NT2/D1 (cell line): ENCODE results near the gene SLC46A2.

Experiments used
- YY1 ChIP-seq: IDR thresholded peaks from 2 replicates; pipeline ENCODE4 v1.6.1; 2011; ENCODE audit not compliant: insufficient read length, insufficient read depth
- ZNF274 ChIP-seq: IDR thresholded peaks from 2 replicates; pipeline ENCODE4 v1.6.1; 2011; ENCODE audit warnings: mild to moderate bottlenecking, low read depth, low read length

DNA sequence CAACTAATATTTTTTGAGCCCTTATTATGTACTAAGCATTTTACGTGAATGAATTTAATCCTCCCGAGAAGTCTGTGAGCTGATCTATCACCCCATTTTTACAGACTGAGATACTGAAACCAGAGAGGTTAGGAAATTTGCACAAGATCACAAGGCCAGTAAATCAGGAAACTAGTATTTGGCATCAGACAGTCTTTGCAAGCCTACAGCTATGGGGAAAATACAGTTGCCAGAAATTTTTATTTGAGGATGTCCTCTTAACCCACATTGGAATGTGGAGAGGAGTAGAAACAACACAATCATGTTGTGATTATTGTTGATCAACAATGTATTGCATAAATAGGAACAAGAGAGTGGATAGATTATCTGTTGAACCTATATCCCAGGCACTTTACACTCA is 2.3 kb upstream of the SLC46A2 start:
- TF ChIP-seq ZNF274 (no peak), YY1 (no peak)
